CD4-positive, alpha-beta memory T cell (primary cell): Measurements from ENCODE around the gene LRRC58. TPM values are rescaled to one million over a fixed set of nuclear protein-coding genes. Genes with fewer than 3 reads are reported as not detected.
A peak's percentile ranks its signal among the peaks of the same experiment; 100 is the strongest.

Source experiments
- CTCF ChIA-PET: fragments of 350-600 bp; sonication (Branson Sonifier 250); formaldehyde crosslinking; loops from one replicate; lab custom pipeline; 2021; ENCODE audit warnings: inconsistent platforms; ENCODE audit not compliant: partially characterized antibody; lab: Charles Lee
- POLR2A ChIA-PET: fragments of 350-600 bp; sonication (Branson Sonifier 250); formaldehyde crosslinking; loops from one replicate; lab custom pipeline; 2021; ENCODE audit not compliant: partially characterized antibody; lab: Charles Lee
- DNase-seq, 5 donors: peaks; one replicate each; pipeline versions ENCODE4 v3.0.0 to v3.0.0-alpha.2; 2020 to 2022; ENCODE audit warnings: mixed read lengths in 1 of 5
- H3K27ac ChIP-seq: one replicate; pipeline ENCODE4 v1.7.0; 2013; ENCODE audit warnings: low read depth, low read length
- H3K27me3 ChIP-seq: 2 replicates; pipeline ENCODE4 v1.7.0; 2013; ENCODE audit warnings: mild to moderate bottlenecking, low read length, moderate library complexity; ENCODE audit not compliant: insufficient read depth
- H3K36me3 ChIP-seq: 2 replicates; pipeline ENCODE4 v1.7.0; 2013; ENCODE audit warnings: mild to moderate bottlenecking, low read length, moderate library complexity; ENCODE audit not compliant: insufficient read depth
- H3K4me1 ChIP-seq: 2 replicates; pipeline ENCODE4 v1.7.0; 2013; ENCODE audit warnings: mild to moderate bottlenecking, low read length, moderate library complexity; ENCODE audit not compliant: insufficient read depth
- H3K4me3 ChIP-seq, 2 donors: one replicate each; pipeline ENCODE4 v1.7.0; 2013; ENCODE audit warnings: low read length in 2 of 2, mild to moderate bottlenecking in 1 of 2
- H3K9me3 ChIP-seq, 2 donors: one replicate each; pipeline ENCODE4 v1.7.0; 2013; ENCODE audit warnings: low read length in 2 of 2, control low read depth in 1 of 2; ENCODE audit not compliant: control insufficient read depth in 1 of 2
- H3K27ac Mint-ChIP-seq, 7 donors: one replicate each; pipeline ENCODE4 v1.8.0; 2020 to 2021; ENCODE audit warnings: mixed read lengths in 7 of 7, mild to moderate bottlenecking in 6 of 7, inconsistent platforms in 3 of 7, moderate library complexity in 3 of 7
- H3K27me3 Mint-ChIP-seq, 2 donors: one replicate each; pipeline ENCODE4 v1.8.0; 2020 to 2021; ENCODE audit warnings: mixed read lengths in 2 of 2
- H3K36me3 Mint-ChIP-seq, 2 donors: one replicate each; pipeline ENCODE4 v1.8.0; 2020 to 2021; ENCODE audit warnings: mixed read lengths in 2 of 2, inconsistent platforms in 1 of 2, mild to moderate bottlenecking in 1 of 2
- H3K4me1 Mint-ChIP-seq, 4 donors: one replicate each; pipeline ENCODE4 v1.8.0; 2020 to 2021; ENCODE audit warnings: mixed read lengths in 4 of 4, mild to moderate bottlenecking in 1 of 4
- H3K4me3 Mint-ChIP-seq, 8 donors: one replicate each; pipeline ENCODE4 v1.8.0; 2020 to 2021; ENCODE audit warnings: mixed read lengths in 8 of 8, mild to moderate bottlenecking in 7 of 8, moderate library complexity in 6 of 8, inconsistent platforms in 3 of 8
- H3K9me3 Mint-ChIP-seq, 8 donors: one replicate each; pipeline ENCODE4 v1.8.0; 2020 to 2021; ENCODE audit warnings: mixed read lengths in 8 of 8, mild to moderate bottlenecking in 5 of 8, inconsistent platforms in 3 of 8, moderate library complexity in 1 of 8
- intact Hi-C: fragments of 100-400 bp; cut with micrococcal nuclease; formaldehyde crosslinking; loops from one replicate; pipeline ENCODE4 v1.15.1; 2023
- polyA plus RNA-seq, 2 donors: library from polyadenylated mRNA; unstranded; fragments of 300-500 nt; fragmentation: Illumina TruSeq; gene quantifications; one replicate each; pipeline ENCODE4 v1.2.3, GENCODE V29; 2021
- total RNA-seq, 2 experiments: library from RNA; stranded (reverse); gene quantifications; one replicate each; pipeline ENCODE4 v1.2.3, GENCODE V29; 2021

LRRC58 gene
- total and polyA plus RNA-seq, 4 experiments from 2014 or later = 6.0 to 23.6 (median 15.9) TPM

DNA sequence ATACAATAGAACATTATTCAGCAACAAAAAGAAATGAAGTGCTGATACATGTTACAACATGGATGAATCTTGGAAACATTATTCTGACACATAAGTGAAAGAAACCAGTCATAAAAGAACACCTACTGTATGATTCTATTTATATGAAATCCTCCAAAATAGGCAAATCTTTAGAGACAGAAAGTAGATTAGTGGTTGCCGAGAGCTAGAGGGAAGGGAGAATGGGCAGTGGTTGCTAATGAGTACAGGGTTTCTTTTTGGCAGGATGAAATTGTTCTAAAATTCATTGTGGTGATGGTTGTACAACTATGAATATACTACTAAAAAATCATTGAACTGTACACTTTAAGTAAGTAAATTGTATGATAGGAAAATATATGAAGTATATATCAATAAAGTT, 6.3 kb upstream of the LRRC58 start:
- H3K9me3 Mint-ChIP-seq = no peaks in the 10 kb centered on the region
- H3K36me3 ChIP-seq = no peaks in the 10 kb centered on the region
- DNase-seq = no peak
- no peaks in the 10 kb centered on the region for H3K27me3 ChIP-seq
- no peaks in the 10 kb centered on the region for H3K9me3 ChIP-seq
- no peaks in the 10 kb centered on the region for H3K36me3 Mint-ChIP-seq
- H3K27ac Mint-ChIP-seq = no peak overlapping the region
- H3K4me1 Mint-ChIP-seq = no peaks in the 10 kb centered on the region
- no peak overlapping the region for H3K27ac ChIP-seq
- H3K4me3 Mint-ChIP-seq = no peak overlapping the region
- no peak overlapping the region for H3K4me3 ChIP-seq
- CTCF ChIA-PET = interaction anchor here (0.6 to 2.6 kb wide), 2 partner anchors 22 to 62 kb away, joined by 3 to 11 read pairs; no protein-coding TSS in a partner anchor
- POLR2A ChIA-PET = no interaction called here
- intact Hi-C loops = no loop called here
- H3K27me3 Mint-ChIP-seq = peaks cover 3 to 6% of the 10 kb centered on the region in 2 donors
- no peaks in the 10 kb centered on the region for H3K4me1 ChIP-seq

DNA sequence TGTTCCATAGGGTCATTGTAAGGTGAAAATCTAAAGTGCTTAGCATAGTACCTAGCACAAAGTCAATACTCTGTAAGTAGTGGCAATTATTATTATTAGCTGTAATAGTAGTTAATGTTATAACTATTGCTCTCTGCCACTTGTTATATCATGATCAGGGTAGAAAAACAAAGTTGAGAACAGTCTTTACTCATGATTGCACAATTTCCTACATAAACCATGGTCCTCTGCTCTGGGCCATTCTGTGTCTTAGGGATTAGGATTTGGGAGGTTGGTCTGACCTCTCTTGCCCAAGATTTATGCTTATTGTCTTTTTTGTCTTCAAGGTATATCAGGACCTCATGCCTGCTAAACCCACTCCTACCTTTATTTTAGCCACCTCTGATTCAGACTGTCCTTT, 4.3 kb upstream of the LRRC58 start:
- Histone ChIP-seq H3K27ac (no peak overlapping the region), H3K4me1 (peaks cover 6% of the 10 kb centered on the region), H3K4me3 (no peak overlapping the region), H3K9me3 (no peaks in the 10 kb centered on the region), H3K36me3 (no peaks in the 10 kb centered on the region), H3K27me3 (no peaks in the 10 kb centered on the region)
- intact Hi-C loops = no loop called here
- no peaks in the 10 kb centered on the region for H3K36me3 Mint-ChIP-seq
- POLR2A ChIA-PET = no interaction called here
- H3K27me3 Mint-ChIP-seq = peaks cover 2 to 6% of the 10 kb centered on the region in 2 donors
- H3K4me3 Mint-ChIP-seq = no peak overlapping the region
- peaks cover 2 to 8% (median 5%) of the 10 kb centered on the region in 4 donors for H3K4me1 Mint-ChIP-seq
- DNase-seq = no peak
- CTCF ChIA-PET = interaction anchor here (2.6 kb wide), 1 partner anchor 64 kb away, joined by 11 read pairs; no protein-coding TSS in a partner anchor
- no peak overlapping the region for H3K27ac Mint-ChIP-seq
- H3K9me3 Mint-ChIP-seq = no peaks in the 10 kb centered on the region

DNA sequence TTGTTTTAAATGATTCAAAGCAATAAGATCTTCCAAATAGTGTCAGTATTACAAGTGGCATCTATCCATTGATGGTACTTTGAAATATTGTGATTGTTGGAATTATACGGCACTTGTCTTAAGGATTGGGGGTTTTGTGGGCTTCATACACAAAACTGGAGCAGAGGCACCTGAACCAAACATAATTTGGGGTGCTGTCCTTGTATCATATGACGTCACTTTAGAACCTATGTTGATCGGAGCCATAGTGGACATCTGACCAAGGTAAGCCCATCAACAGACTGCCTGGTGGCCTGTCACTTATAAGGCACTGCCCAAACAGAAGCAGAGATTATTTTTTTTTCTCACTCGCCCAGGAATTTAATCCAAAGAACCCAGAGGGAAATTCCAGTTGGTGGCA, 2.9 kb upstream of the LRRC58 start:
- H3K36me3 Mint-ChIP-seq = peaks cover 0 to 5% of the 10 kb centered on the region in 2 donors
- no peak overlapping the region for H3K4me3 ChIP-seq
- peaks cover 13 to 21% (median 17%) of the 10 kb centered on the region in 4 donors for H3K4me1 Mint-ChIP-seq
- H3K36me3 ChIP-seq = no peaks in the 10 kb centered on the region
- no peak overlapping the region for H3K4me3 Mint-ChIP-seq
- no peaks in the 10 kb centered on the region for H3K27me3 ChIP-seq
- H3K9me3 ChIP-seq = no peaks in the 10 kb centered on the region
- CTCF ChIA-PET = interaction anchor here (1.5 to 4.5 kb wide), 2 partner anchors 65 to 207 kb away, joined by 3 to 21 read pairs; no protein-coding TSS in a partner anchor
- H3K9me3 Mint-ChIP-seq = no peaks in the 10 kb centered on the region
- DNase-seq = no peak
- H3K27ac Mint-ChIP-seq = no peak overlapping the region
- POLR2A ChIA-PET = no interaction called here
- peaks cover 2% of the 10 kb centered on the region in 2 donors for H3K27me3 Mint-ChIP-seq
- H3K27ac ChIP-seq = no peak overlapping the region
- intact Hi-C loops = no loop called here
- peaks cover 18% of the 10 kb centered on the region for H3K4me1 ChIP-seq

GRCh38 chr3:120350401-120350941, 1.3 kb upstream of the LRRC58 start:
- intact Hi-C loops = no loop called here
- H3K4me1 Mint-ChIP-seq = peaks cover 23 to 37% (median 30%) of the 10 kb centered on the region in 4 donors
- peaks cover 0 to 8% of the 10 kb centered on the region in 2 donors for H3K36me3 Mint-ChIP-seq
- Histone ChIP-seq H3K27ac (no peak overlapping the region), H3K36me3 (no peaks in the 10 kb centered on the region), H3K27me3 (no peaks in the 10 kb centered on the region), H3K4me3 (no peak overlapping the region), H3K4me1 (peaks cover 33% of the 10 kb centered on the region), H3K9me3 (no peaks in the 10 kb centered on the region)
- CTCF ChIA-PET = interaction anchor here (0.8 to 4.5 kb wide), 3 partner anchors 67 to 107 kb away, joined by 4 to 21 read pairs (median 6); no protein-coding TSS in a partner anchor
- peaks cover 2% of the 10 kb centered on the region in 2 donors for H3K27me3 Mint-ChIP-seq
- H3K27ac Mint-ChIP-seq = peak overlapping the region in 1 of 7 donors; percentile 88
- POLR2A ChIA-PET = interaction anchor here (1.0 to 3.8 kb wide), 4 partner anchors 208 to 887 kb away, joined by 3 to 47 read pairs (median 16); partner anchors contain the start of genes GSK3B, GTF2E1, RABL3 and TMEM39A
- no peak for DNase-seq
- peak overlapping the region in 6 of 8 donors; percentile 15 to 93 (median 56) for H3K4me3 Mint-ChIP-seq
- no peaks in the 10 kb centered on the region for H3K9me3 Mint-ChIP-seq

GRCh38 chr3:120349855-120350125, 636 bp upstream of the LRRC58 start:
- H3K36me3 ChIP-seq = no peaks in the 10 kb centered on the region
- intact Hi-C loops = loop anchor here (1.0 to 10.0 kb wide), 8 partner anchors 67 to 885 kb away; partner anchors contain the start of genes COX17, GSK3B, GTF2E1 and NDUFB4
- no peaks in the 10 kb centered on the region for H3K27me3 ChIP-seq
- CTCF ChIA-PET = interaction anchor here (0.8 to 4.5 kb wide), 8 partner anchors 8 to 1125 kb away, joined by 3 to 21 read pairs (median 5); no protein-coding TSS in a partner anchor
- H3K36me3 Mint-ChIP-seq = peaks cover 0 to 10% of the 10 kb centered on the region in 2 donors
- peak overlapping the region; percentile 87 to 96 (median 92) for H3K27ac Mint-ChIP-seq
- POLR2A ChIA-PET = interaction anchor here (0.8 to 3.8 kb wide), 13 partner anchors 9 to 887 kb away, joined by 3 to 47 read pairs (median 7); partner anchors contain the start of genes GSK3B, GTF2E1, NDUFB4 and RABL3
- H3K27ac ChIP-seq = peak overlapping the region; percentile 77
- no peak for DNase-seq
- no peaks in the 10 kb centered on the region for H3K9me3 ChIP-seq
- peaks cover 30 to 44% (median 37%) of the 10 kb centered on the region in 4 donors for H3K4me1 Mint-ChIP-seq
- H3K4me3 Mint-ChIP-seq = peak overlapping the region; percentile 88 to 95 (median 93)
- H3K4me1 ChIP-seq = peaks cover 40% of the 10 kb centered on the region
- H3K27me3 Mint-ChIP-seq = peaks cover 2% of the 10 kb centered on the region in 2 donors
- peak overlapping the region; percentile 67 for H3K4me3 ChIP-seq
- H3K9me3 Mint-ChIP-seq = no peaks in the 10 kb centered on the region

DNA sequence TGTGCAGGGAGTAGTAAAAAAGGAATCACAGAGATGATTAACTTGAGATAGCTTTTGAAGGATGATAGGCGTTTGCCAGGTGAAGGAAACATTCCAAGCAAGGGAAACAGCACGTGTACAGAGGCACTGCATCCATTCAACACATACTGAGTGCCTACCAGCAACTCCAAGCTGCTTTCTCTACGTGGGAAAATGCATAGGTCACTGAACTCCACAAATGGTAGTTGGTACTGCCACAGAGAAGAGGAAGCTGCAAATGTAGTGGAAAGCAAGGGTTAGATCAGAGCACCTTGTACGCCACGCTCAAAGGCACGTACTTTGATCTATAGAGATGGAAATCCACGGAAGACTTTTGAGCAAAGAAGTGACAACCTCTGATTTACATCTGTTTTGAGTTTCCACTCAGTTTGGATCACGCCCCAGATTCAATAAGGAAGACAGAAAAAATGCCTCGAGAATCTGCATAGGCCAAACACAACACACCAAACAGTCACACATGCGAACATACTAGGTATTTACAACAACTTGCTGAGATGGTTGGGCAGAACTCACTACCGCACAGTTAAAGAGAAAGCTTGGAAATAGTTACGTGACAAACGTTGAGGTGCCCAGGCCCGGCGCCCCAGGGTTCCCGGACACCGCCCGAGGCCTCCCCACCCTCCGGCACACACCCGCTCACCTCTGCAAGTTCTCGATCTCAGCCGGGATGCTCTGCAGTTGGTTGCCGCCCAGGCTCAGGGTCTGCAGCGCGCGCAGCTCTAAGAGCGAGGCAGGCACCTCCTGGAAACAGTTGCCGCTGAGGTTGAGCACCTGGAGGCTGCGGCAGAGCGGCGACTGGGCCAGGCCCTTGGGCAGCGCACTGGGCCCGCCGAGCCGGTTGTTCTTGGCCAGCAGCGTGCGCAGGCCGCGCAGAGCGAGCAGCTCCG, 826 bp downstream of the LRRC58 start:
- ChIA-PET POLR2A (interaction anchor here (0.7 to 3.8 kb wide), 21 partner anchors 8 to 1054 kb away, joined by 3 to 47 read pairs (median 5); partner anchors contain the start of genes ARHGAP31, COX17, GSK3B and GTF2E1), CTCF (interaction anchor here (0.9 to 4.5 kb wide), 14 partner anchors 10 to 1124 kb away, joined by 3 to 21 read pairs (median 4); partner anchors contain the start of gene NDUFB4)
- peak in 4 of 5 donors; percentile 68 to 79 (median 74) for DNase-seq
- H3K27me3 ChIP-seq = no peaks in the 10 kb centered on the region
- Mint-ChIP-seq H3K4me1 (peaks cover 42 to 57% (median 50%) of the 10 kb centered on the region in 4 donors), H3K27ac (peak overlapping the region; percentile 86 to 94 (median 89)), H3K4me3 (peak overlapping the region; percentile 88 to 93 (median 92)), H3K27me3 (peaks cover 2% of the 10 kb centered on the region in 2 donors), H3K9me3 (no peaks in the 10 kb centered on the region), H3K36me3 (peaks cover 0 to 16% of the 10 kb centered on the region in 2 donors)
- no peaks in the 10 kb centered on the region for H3K9me3 ChIP-seq
- intact Hi-C loops = loop anchor here (2.0 to 10.0 kb wide), 6 partner anchors 68 to 884 kb away; partner anchors contain the start of genes COX17, NDUFB4, POGLUT1 and TMEM39A
- peaks cover 55% of the 10 kb centered on the region for H3K4me1 ChIP-seq
- H3K27ac ChIP-seq = peak overlapping the region; percentile 77
- H3K4me3 ChIP-seq = peak overlapping the region; percentile 67 to 91
- no peaks in the 10 kb centered on the region for H3K36me3 ChIP-seq
